Caco-2 (cell line): ENCODE measurements around the gene TBX6. TPM values are rescaled to one million over a fixed set of nuclear protein-coding genes. Genes with fewer than 3 reads are reported as not detected.
A peak's percentile ranks its signal among the peaks of the same experiment; 100 is the strongest.

Source experiments
- BruUV-seq: library from RNA; stranded (reverse); fragments of 400-500 nt; replicated peaks from 2 replicates; lab custom pipeline; 2021; lab: Mats Ljungman, UMichigan
- CTCF ChIA-PET: fragments of 300-600 bp; sonication (Branson Sonifier 250); formaldehyde crosslinking; loops from one replicate; lab custom pipeline; 2022; ENCODE audit warnings: antibody characterized with exemption; lab: Charles Lee
- POLR2A ChIA-PET: fragments of 300-600 bp; sonication (Branson Sonifier 250); formaldehyde crosslinking; loops from one replicate; lab custom pipeline; 2022; ENCODE audit warnings: antibody characterized with exemption; lab: Charles Lee
- DNase-seq, 2 experiments: peaks; one replicate each; pipeline versions ENCODE4 v3.0.0 to v3.0.0-alpha.2; 2020 to 2022
- H3K27me3 ChIP-seq: replicated peaks from 2 replicates; pipeline ENCODE4 v1.6.0; 2011; ENCODE audit warnings: low read length; ENCODE audit not compliant: control insufficient read depth, insufficient read depth
- H3K36me3 ChIP-seq: 2 replicates; pipeline ENCODE4 v1.5.1; 2011; ENCODE audit warnings: low read length; ENCODE audit not compliant: control insufficient read depth, insufficient read depth
- H3K4me1 ChIP-seq: fragments of 250-450 bp; sonication (Bioruptor Pico); 2 replicates; pipeline ENCODE4 v1.5.1; 2020; ENCODE audit warnings: mild to moderate bottlenecking
- H3K4me3 ChIP-seq: 2 replicates; pipeline ENCODE4 v1.5.1; 2011; ENCODE audit warnings: low read depth, mild to moderate bottlenecking, control low read depth, low read length
- H3K9me3 ChIP-seq: fragments of 250-450 bp; sonication (Bioruptor Pico); 2 replicates; pipeline ENCODE4 v1.5.1; 2020; ENCODE audit warnings: mild to moderate bottlenecking, moderate library complexity
- H3K27ac Mint-ChIP-seq: one replicate; pipeline ENCODE4 v1.8.0; 2022; ENCODE audit warnings: mixed read lengths; ENCODE audit not compliant: unreplicated experiment
- H3K27me3 Mint-ChIP-seq: one replicate; pipeline ENCODE4 v1.8.0; 2022; ENCODE audit warnings: mixed read lengths; ENCODE audit not compliant: insufficient read depth, unreplicated experiment
- H3K36me3 Mint-ChIP-seq: one replicate; pipeline ENCODE4 v1.8.0; 2022; ENCODE audit warnings: mild to moderate bottlenecking, mixed read lengths; ENCODE audit not compliant: insufficient read depth, unreplicated experiment
- H3K4me1 Mint-ChIP-seq: one replicate; pipeline ENCODE4 v1.8.0; 2022; ENCODE audit warnings: low read depth, mixed read lengths; ENCODE audit not compliant: unreplicated experiment
- H3K4me3 Mint-ChIP-seq: one replicate; pipeline ENCODE4 v1.8.0; 2022; ENCODE audit warnings: mild to moderate bottlenecking, moderate library complexity, mixed read lengths; ENCODE audit not compliant: unreplicated experiment
- H3K9me3 Mint-ChIP-seq: one replicate; pipeline ENCODE4 v1.8.0; 2022; ENCODE audit warnings: mixed read lengths; ENCODE audit not compliant: unreplicated experiment
- CTCF ChIP-seq, 2 experiments: fragments of 200-600 bp in 1 of 2; IDR thresholded peaks; 1 replicate in 1 of 2; 2 replicates in 1 of 2; pipeline versions ENCODE4 v1.5.1 to v1.8.0; 2011 to 2022; ENCODE audit warnings: antibody characterized with exemption in 1 of 2, control low read depth in 1 of 2, inconsistent platforms in 1 of 2, low read depth in 1 of 2, low read length in 1 of 2, mild to moderate bottlenecking in 1 of 2, moderate library complexity in 1 of 2; ENCODE audit not compliant: insufficient read depth in 1 of 2, severe bottlenecking in 1 of 2, unreplicated experiment in 1 of 2
- intact Hi-C: fragments of 100-400 bp; cut with micrococcal nuclease; formaldehyde crosslinking; loops from one replicate; pipeline ENCODE4 v1.10.0; 2022; ENCODE audit not compliant: unreplicated experiment
- total RNA-seq: library from RNA; stranded (reverse); gene quantifications from 2 replicates; pipeline ENCODE4 v1.2.3, GENCODE V29; 2022

TBX6 gene
- total RNA-seq, 1 experiment from 2014 or later, result 1.1 TPM

- no peaks in the 10 kb centered on the region for H3K36me3 ChIP-seq
- intact Hi-C loops, result no loop called here
- H3K27me3 Mint-ChIP-seq, result no peaks in the 10 kb centered on the region
- H3K27me3 ChIP-seq, result no peaks in the 10 kb centered on the region
- peak overlapping the region; percentile 7 for H3K4me3 Mint-ChIP-seq
- H3K4me1 ChIP-seq, result peaks cover 5% of the 10 kb centered on the region; the same call in 1 of the 2 replicates
- no peak overlapping the region for H3K4me3 ChIP-seq
- H3K9me3 Mint-ChIP-seq, result no peaks in the 10 kb centered on the region
- H3K9me3 ChIP-seq, result no peaks in the 10 kb centered on the region
- H3K4me1 Mint-ChIP-seq, result peaks cover 8% of the 10 kb centered on the region
- BruUV-seq, result no TSS peak
- DNase-seq, result peak in 1 of 2 experiments; percentile 47
- H3K36me3 Mint-ChIP-seq, result peaks cover 19% of the 10 kb centered on the region
- peak; percentile 24 to 37 for TF ChIP-seq CTCF (IDR thresholded peaks at IDR 0.05; ENCODE audit: insufficient read depth in 1 of 2, low read depth in 1 of 2, low read length in 1 of 2, severe bottlenecking in 1 of 2, unreplicated experiment in 1 of 2)
- ChIA-PET CTCF (interaction anchor here (1.2 kb wide), 1 partner anchor 12 kb away, joined by 3 read pairs; no protein-coding TSS in a partner anchor), POLR2A (interaction anchor here (1.6 kb wide), 1 partner anchor 10 kb away, joined by 7 read pairs; the partner anchor contains the start of gene ALDOA)
- no peak overlapping the region for H3K27ac Mint-ChIP-seq
Measured at GRCh38 chr16:30054959-30055553, 36.7 kb downstream of the TBX6 start.

GRCh38 chr16:30054451-30054850 is 37.3 kb downstream of the TBX6 start:
- peaks cover 19% of the 10 kb centered on the region for H3K36me3 Mint-ChIP-seq
- TF ChIP-seq CTCF (IDR thresholded peaks at IDR 0.05; ENCODE audit: insufficient read depth in 1 of 2, low read depth in 1 of 2, low read length in 1 of 2, severe bottlenecking in 1 of 2, unreplicated experiment in 1 of 2), result no peak
- CTCF ChIA-PET, result interaction anchor here (0.9 to 1.2 kb wide), 2 partner anchors 11 kb away, joined by 3 read pairs; partner anchors contain the start of gene ALDOA
- Histone ChIP-seq H3K27me3 (no peaks in the 10 kb centered on the region), H3K4me3 (no peak overlapping the region), H3K4me1 (peaks cover 5% of the 10 kb centered on the region; the same call in 1 of the 2 replicates), H3K9me3 (no peaks in the 10 kb centered on the region), H3K36me3 (no peaks in the 10 kb centered on the region)
- H3K27ac Mint-ChIP-seq, result no peak overlapping the region
- no peak for DNase-seq
- no peaks in the 10 kb centered on the region for H3K9me3 Mint-ChIP-seq
- BruUV-seq, result no TSS peak
- H3K4me1 Mint-ChIP-seq, result peaks cover 8% of the 10 kb centered on the region
- peak overlapping the region; percentile 7 for H3K4me3 Mint-ChIP-seq
- intact Hi-C loops, result no loop called here
- H3K27me3 Mint-ChIP-seq, result no peaks in the 10 kb centered on the region
- POLR2A ChIA-PET, result no interaction called here

DNA sequence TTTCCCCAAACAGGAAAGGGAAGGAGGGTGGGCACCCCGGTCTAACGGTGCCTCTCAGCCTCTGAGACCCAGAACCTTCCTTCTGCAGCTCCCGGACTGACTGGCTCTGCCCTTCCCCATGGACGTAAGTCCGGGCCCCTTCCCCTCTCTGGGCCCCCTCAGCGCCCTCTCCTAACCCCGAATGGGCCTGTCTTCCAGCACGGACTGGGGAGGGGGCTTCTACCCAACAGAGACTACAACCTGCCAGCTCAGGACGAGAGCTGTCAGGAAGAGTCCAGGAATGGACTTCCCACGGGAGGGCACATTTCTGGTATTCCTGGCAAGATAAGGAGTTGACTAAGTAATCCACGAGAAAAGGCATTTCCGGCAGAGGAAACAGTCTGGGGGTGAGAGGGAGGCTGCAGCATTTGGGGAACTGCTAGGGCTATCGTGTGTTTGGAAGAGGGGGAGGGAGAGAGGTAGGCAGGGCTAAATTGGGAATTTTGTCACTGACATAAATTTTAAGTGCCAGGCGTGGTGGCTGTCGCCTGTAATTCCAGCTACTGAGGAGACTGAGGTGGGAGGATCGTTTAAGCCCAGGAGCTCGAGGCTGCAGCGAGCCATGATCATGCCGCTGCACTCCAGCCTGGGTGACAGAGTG is 38.2 kb downstream of the TBX6 start:
- peaks cover 19% of the 10 kb centered on the region for H3K36me3 Mint-ChIP-seq
- POLR2A ChIA-PET, result interaction anchor here (1.0 kb wide), 1 partner anchor 12 kb away, joined by 5 read pairs; the partner anchor contains the start of gene ALDOA
- peaks cover 8% of the 10 kb centered on the region for H3K4me1 Mint-ChIP-seq

More for the DNA sequence above, 38.2 kb downstream of the TBX6 start:
- intact Hi-C loops, result no loop called here
- Mint-ChIP-seq H3K9me3 (no peaks in the 10 kb centered on the region), H3K4me3 (peak overlapping the region; percentile 73), H3K27me3 (no peaks in the 10 kb centered on the region), H3K27ac (peak overlapping the region; percentile 61)
- no peak for TF ChIP-seq CTCF (IDR thresholded peaks at IDR 0.05; ENCODE audit: insufficient read depth in 1 of 2, low read depth in 1 of 2, low read length in 1 of 2, severe bottlenecking in 1 of 2, unreplicated experiment in 1 of 2)
- no peaks in the 10 kb centered on the region for H3K27me3 ChIP-seq
- peaks cover 5% of the 10 kb centered on the region; the same call in 1 of the 2 replicates for H3K4me1 ChIP-seq
- CTCF ChIA-PET, result interaction anchor here (0.9 to 1.7 kb wide), 2 partner anchors 12 to 80 kb away, joined by 3 to 4 read pairs; partner anchors contain the start of gene ALDOA
- BruUV-seq, result no TSS peak
- H3K36me3 ChIP-seq, result no peaks in the 10 kb centered on the region
- H3K9me3 ChIP-seq, result no peaks in the 10 kb centered on the region
- peak overlapping the region; percentile 49 for H3K4me3 ChIP-seq
- DNase-seq, result peak in 1 of 2 experiments; percentile 29
